HEK293T (cell line): ENCODE data around the gene FAM168A.

Experiments used
- FOXA1 ChIP-seq: fragments of 450-650 bp; IDR thresholded peaks from 2 replicates; pipeline ENCODE4 v1.6.1; 2016; ENCODE audit warnings: mild to moderate bottlenecking
- FOXK2 ChIP-seq: fragments of 450-650 bp; IDR thresholded peaks from 2 replicates; pipeline ENCODE4 v1.6.1; 2016; ENCODE audit warnings: mild to moderate bottlenecking

DNA sequence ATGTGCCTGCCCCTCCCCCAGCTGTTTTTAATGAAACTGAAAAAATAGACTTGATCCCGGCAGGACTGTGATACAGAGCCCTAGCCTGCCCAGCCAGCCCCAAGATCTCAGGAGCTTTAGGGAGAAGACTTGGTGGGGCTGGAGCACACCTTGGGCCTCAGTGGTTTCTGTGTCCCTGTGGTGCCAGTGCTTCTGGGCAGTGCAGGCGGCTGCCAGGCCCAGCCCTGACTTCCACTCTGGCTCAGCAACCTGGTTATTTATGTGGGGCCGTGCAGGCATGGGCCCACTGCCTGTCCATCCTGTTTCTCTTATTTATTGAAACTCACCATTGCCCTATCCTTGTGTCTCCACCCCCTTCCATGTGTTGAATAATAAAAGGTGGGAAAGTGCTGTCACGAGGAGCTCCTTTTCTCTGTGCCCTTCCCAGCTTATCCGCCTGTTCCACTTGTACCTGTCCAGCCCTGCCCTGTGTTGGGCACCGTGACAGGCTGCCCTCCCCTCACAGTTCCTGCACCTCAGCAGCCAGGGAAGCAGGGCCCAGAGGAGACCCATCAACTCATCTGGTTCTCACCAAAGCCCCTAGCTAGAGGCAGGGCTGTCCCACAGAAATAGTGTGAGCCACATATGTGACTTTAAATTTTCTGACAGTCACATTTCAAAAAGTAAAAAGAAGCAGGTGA, 201.5 kb downstream of the FAM168A start:
- TF ChIP-seq FOXK2 (no peak), FOXA1 (no peak)
